Heart right ventricle (tissue), 16 donors: ENCODE data around the gene SGCD. TPM values are rescaled to one million over a fixed set of nuclear protein-coding genes. Genes with fewer than 3 reads are reported as not detected.

Source experiments
- ATAC-seq, 8 donors: fragments of 200-7000 bp; cut with Tn5 transposase; one replicate each; pipeline ENCODE4 v1.9.1; 2020; ENCODE audit warnings: mild to moderate bottlenecking in 8 of 8, moderate library complexity in 8 of 8, moderate number of reproducible peaks in 1 of 8
- DNase-seq, 2 donors: peaks; one replicate each; pipeline ENCODE4 v3.0.0-alpha.2; 2020
- H3K27ac ChIP-seq, 10 donors: fragments of 200-600 bp; sonication (generic) in 2 of 10; one replicate each; pipeline versions ENCODE4 v1.5.0 to v1.8.0; 2020 to 2022; ENCODE audit warnings: mild to moderate bottlenecking in 3 of 10
- H3K27me3 ChIP-seq, 7 donors: fragments of 200-600 bp; one replicate each; pipeline ENCODE4 v1.8.0; 2021 to 2022; ENCODE audit warnings: mild to moderate bottlenecking in 2 of 7
- H3K36me3 ChIP-seq, 9 donors: fragments of 200-600 bp; sonication (generic) in 1 of 9; one replicate each; pipeline versions ENCODE4 v1.5.0 to v1.8.0; 2020 to 2022; ENCODE audit warnings: mild to moderate bottlenecking in 2 of 9
- H3K4me1 ChIP-seq, 9 donors: fragments of 200-600 bp; sonication (generic) in 1 of 9; one replicate each; pipeline versions ENCODE4 v1.5.0 to v1.8.0; 2020 to 2022; ENCODE audit warnings: mild to moderate bottlenecking in 4 of 9
- H3K4me3 ChIP-seq, 10 donors: fragments of 200-600 bp; sonication (generic) in 2 of 10; one replicate each; pipeline versions ENCODE4 v1.5.0 to v1.8.0; 2020 to 2022; ENCODE audit warnings: mild to moderate bottlenecking in 7 of 10, moderate library complexity in 2 of 10
- H3K9me3 ChIP-seq, 11 donors: fragments of 200-600 bp in 10 of 11; sonication (generic) in 2 of 11; one replicate each; pipeline versions ENCODE4 v1.5.0 to v1.8.0; 2013 to 2022; ENCODE audit warnings: mild to moderate bottlenecking in 2 of 11, control low read depth in 1 of 11, moderate library complexity in 1 of 11
- CTCF ChIP-seq, 9 donors: fragments of 200-600 bp; sonication (generic) in 2 of 9; IDR thresholded peaks; one replicate each; pipeline versions ENCODE4 v1.5.0 to v1.8.0; 2021 to 2022; ENCODE audit warnings: antibody characterized with exemption in 9 of 9, mild to moderate bottlenecking in 5 of 9, moderate library complexity in 1 of 9
- WGBS, 2 donors: extraction: QIAGEN DNeasy Blood & Tissue Kit; methylation state at CpG; one replicate each; pipeline ENCODE4 v1.1.7; 2013; ENCODE audit warnings: inconsistent platforms in 1 of 2; 5-methylcytosine and 5-hydroxymethylcytosine counted together
- intact Hi-C, 10 donors: fragments of 100-400 bp; cut with DNase I; formaldehyde crosslinking; loops; one replicate each; pipeline versions ENCODE4 v1.11.1 to v1.14.2; 2022
- polyA plus RNA-seq, 2 donors: library from polyadenylated mRNA; stranded (reverse); fragments of 200-250 nt; gene quantifications; one replicate each; pipeline ENCODE4 v1.2.3, GENCODE V29; 2013
- total RNA-seq, 10 donors: library from RNA; stranded (reverse); fragmentation: NEBNext Ultra II Directional in 3 of 10; extraction: Animal tissue kit (Norgen Biotek cat#: 25700) in 3 of 10; gene quantifications; one replicate each; pipeline versions ENCODE4 v1.2.1 to v1.2.4, GENCODE V29; 2021 to 2023
- donor health status: Arrhythmogenic right ventricular cardiomyopathy.
- donor health status: ischemic (EF 13 %, LVEDD 7.1; RV severe dilation, severe dysfunction).
- donor health status: healthy with polysubstance abuse.
- donor health status: DM: no; HTN: yes; CAD: no.
- donor health status: DM: no; HTN: no; CAD: no.
- donor health status: ischemic (EF 25% LVEDD 6.9; RV normal size, moderate dysfunction).
- donor health status: ischemic (EF 25% LVEDD 5.7; RV mildly dilated, moderate dysfunction).
- donor health status: healthy.
- donor health status: DM: yes; HTN: yes; CAD: no.
- donor health status: Ischemic cardiomyopathy.
- donor health status: ischemic (EF 35%, LVEDD 5.7; RV mildly dilated, moderate dysfunction).
- donor health status: nonischemic (EF 11% LVEDD 7.7; RV severe dilation, severe dysfunction).
- donor health status: DM: yes; HTN: yes; CAD: no.
- donor health status: PGD.
- donor health status: ischemic (EF 29% LVEDD 5.4; RV normal size, mild dysfunction).
- donor health status: nonischemic (EF 23%, LVEDD 6.1; RV moderate dilation, normal function).

Gene SGCD
- total and polyA plus RNA-seq, 12 donors: 12.0 to 153 (median 99.6) TPM

GRCh38 chr5:156755421-156756087 lies 428.6 kb downstream of the SGCD start:
- H3K27ac ChIP-seq: peak overlapping the region in 1 of 10 donors; percentile 4
- DNase-seq (no peak), ATAC-seq (no peak)
- no peak for TF ChIP-seq CTCF (IDR thresholded peaks at IDR 0.05)
- H3K36me3 ChIP-seq: peaks cover 0 to 2% (median 0%) of the 10 kb centered on the region in 9 donors
- H3K9me3 ChIP-seq: no peaks in the 10 kb centered on the region
- intact Hi-C loops: no loop called here
- 87 to 88% methylated on average over 3 of the region's 3 CpGs for WGBS, 2 donors
- peaks cover 0 to 21% (median 5%) of the 10 kb centered on the region in 9 donors for H3K4me1 ChIP-seq
- H3K4me3 ChIP-seq: no peak overlapping the region
- H3K27me3 ChIP-seq: no peaks in the 10 kb centered on the region

- intact Hi-C loops: no loop called here
- TF ChIP-seq CTCF (IDR thresholded peaks at IDR 0.05): no peak
- Histone ChIP-seq H3K9me3 (no peaks in the 10 kb centered on the region), H3K4me1 (peaks cover 0 to 21% (median 5%) of the 10 kb centered on the region in 9 donors), H3K27ac (peak overlapping the region in 8 of 10 donors; percentile 37 to 75 (median 69)), H3K36me3 (peaks cover 0 to 2% (median 0%) of the 10 kb centered on the region in 9 donors), H3K27me3 (no peaks in the 10 kb centered on the region), H3K4me3 (no peak overlapping the region)
- ATAC-seq (peak in 4 of 8 donors; percentile 51 to 80 (median 74)), DNase-seq (no peak)
- 45 to 56% methylated on average over 2 of the region's 2 CpGs for whole genome bisulfite sequencing, 2 donors
Measured at GRCh38 chr5:156758011-156758791, 431.2 kb downstream of the SGCD start.

GRCh38 chr5:156759156-156759555 lies 432.2 kb downstream of the SGCD start:
- no peak overlapping the region for H3K4me3 ChIP-seq
- peak; percentile 34 to 87 (median 80) for ATAC-seq
- H3K27ac ChIP-seq: peak overlapping the region in 8 of 10 donors; percentile 37 to 75 (median 69)
- no peak for TF ChIP-seq CTCF (IDR thresholded peaks at IDR 0.05)
- H3K4me1 ChIP-seq: peaks cover 0 to 26% (median 5%) of the 10 kb centered on the region in 9 donors
- no peaks in the 10 kb centered on the region for H3K9me3 ChIP-seq
- peaks cover 0 to 2% (median 0%) of the 10 kb centered on the region in 9 donors for H3K36me3 ChIP-seq
- WGBS, 2 donors: 57 to 70% methylated on average over 11 of the region's 11 CpGs
- no peaks in the 10 kb centered on the region for H3K27me3 ChIP-seq
- intact Hi-C loops: no loop called here
- DNase-seq: peak in 1 of 2 donors; percentile 19

- no peak overlapping the region for H3K4me3 ChIP-seq
- no peak for ATAC-seq
- H3K27me3 ChIP-seq: no peaks in the 10 kb centered on the region
- TF ChIP-seq CTCF (IDR thresholded peaks at IDR 0.05): no peak
- intact Hi-C loops: no loop called here
- peaks cover 0 to 2% (median 0%) of the 10 kb centered on the region in 9 donors for H3K36me3 ChIP-seq
- H3K4me1 ChIP-seq: peaks cover 0 to 24% (median 5%) of the 10 kb centered on the region in 9 donors
- H3K27ac ChIP-seq: no peak overlapping the region
- DNase-seq: no peak
- no peaks in the 10 kb centered on the region for H3K9me3 ChIP-seq
Measured at GRCh38 chr5:156762771-156763170, 435.8 kb downstream of the SGCD start.
